NCI-H187 treated with DMSO at 0.1 percent for 48 hours (cell line): ENCODE data around the gene IL20RA.
"Not testable (repeated sequence)": the region's sequence is repeated elsewhere in the genome, so short reads cannot be mapped to it uniquely, and the experiment has no call there.

ENCODE experiments used
- DNase-seq: peaks from one replicate; lab custom pipeline; 2025; lab: John Stamatoyannopoulos, UW

IL20RA gene

DNA sequence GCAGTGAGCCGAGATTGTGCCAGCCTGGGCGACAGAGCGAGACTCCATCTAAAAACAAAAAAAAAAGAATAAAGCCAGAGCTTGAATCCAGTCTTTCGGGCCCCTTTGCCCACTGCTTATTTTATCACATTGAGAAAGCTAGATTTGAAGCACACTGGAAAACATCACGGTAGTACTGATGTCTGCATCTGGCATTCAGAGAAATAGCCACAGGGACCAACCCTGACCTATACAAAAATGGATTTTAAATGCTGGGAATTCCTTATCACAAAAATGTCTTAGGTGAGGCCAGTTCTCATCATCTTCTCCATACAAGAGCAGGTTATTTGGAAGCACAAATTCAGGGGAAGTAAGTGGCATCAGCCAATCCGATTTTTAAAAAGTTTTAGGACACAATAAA is 73.2 kb downstream of the IL20RA start:
- DNase-seq: no peak

- DNase-seq: no peak
Observed at GRCh38 chr6:136969930-136970329, 74.8 kb downstream of the IL20RA start.

GRCh38 chr6:136969433-136969832 is 75.3 kb downstream of the IL20RA start:
- DNase-seq: no peak

DNA sequence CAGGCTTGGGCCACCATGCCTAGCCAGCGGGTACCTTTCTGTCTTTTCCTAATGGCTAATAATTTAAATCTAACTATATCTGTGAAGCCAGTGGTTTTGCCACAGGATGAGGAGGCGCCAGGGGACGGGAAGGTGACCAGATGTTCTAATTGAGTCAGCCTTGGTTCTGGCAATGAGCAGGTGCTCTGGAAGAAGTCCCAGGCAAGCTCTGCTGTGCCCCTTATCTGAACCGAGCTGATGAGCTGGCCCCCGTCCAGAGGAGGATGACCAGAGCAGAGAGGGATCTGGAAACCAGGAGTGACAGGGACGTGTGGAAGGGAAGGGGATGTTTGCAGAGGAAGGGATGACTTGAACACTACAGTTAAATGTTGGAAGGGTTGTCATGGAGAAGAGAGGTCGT is 75.9 kb downstream of the IL20RA start:
- DNase-seq: no peak

- DNase-seq: no peak
Observed at GRCh38 chr6:136967876-136968752, 76.7 kb downstream of the IL20RA start.

DNA sequence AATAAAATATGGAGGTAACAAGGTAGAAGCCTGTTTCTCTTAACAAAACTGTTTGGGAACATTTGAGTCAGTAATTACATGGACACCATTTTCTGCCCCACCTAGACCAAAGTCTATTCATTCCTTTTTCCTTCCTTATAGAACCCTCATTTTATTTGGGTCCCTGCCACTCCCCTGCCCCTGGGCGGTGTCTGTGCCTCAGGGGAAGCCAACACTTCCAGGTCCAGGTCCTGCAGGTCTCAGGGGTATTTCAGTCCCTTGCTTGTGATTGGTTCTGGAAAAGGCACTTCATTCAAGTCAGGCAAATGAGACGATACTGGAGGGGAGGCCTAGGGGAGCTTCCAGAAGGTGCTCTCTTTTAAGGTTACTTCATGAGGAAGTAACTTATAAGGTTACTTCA is 80.4 kb downstream of the IL20RA start:
- no peak for DNase-seq

DNA sequence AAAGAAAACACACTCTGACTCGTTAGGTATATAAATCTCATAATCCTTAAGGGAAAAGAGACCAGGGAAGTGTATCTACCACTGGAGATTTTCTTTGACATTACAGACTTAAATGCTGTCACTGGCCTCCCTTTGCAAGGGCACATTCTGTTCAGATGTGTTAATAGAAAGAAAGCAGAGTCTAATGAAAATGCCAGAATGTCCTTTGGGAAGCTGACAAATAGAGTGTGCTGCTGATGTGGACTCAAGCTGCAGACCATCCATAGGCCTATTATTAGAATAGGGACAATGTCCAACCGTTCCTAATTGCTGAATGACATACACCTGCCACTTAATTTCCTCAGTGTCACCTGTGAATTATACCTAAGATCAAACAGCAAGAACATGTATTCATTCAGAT is 81.5 kb downstream of the IL20RA start:
- DNase-seq: no peak

- no peak for DNase-seq
Observed at GRCh38 chr6:136962661-136963060, 82.1 kb downstream of the IL20RA start.

DNA sequence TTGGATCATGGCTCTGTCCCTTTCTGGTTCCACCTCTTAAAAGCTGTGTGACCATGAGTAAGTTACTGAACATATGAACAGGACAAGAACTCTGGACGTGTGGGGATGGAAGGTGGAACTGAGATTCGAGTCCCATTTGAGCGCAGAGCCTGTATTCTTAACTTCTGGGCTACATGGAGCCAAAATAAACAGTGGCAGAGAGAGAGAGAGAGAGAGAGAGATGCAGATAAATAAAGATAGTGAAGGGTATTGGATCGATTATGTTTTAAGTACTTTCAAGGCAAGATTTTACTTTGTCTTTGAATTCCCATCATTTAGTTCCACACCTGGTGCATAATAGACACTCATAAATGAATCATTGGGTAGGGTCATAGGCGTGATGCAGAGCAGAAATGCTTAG is 82.9 kb downstream of the IL20RA start:
- DNase-seq: no peak

- no peak for DNase-seq
Observed at GRCh38 chr6:136960781-136961180, 84.0 kb downstream of the IL20RA start.

- not testable (repeated sequence) for DNase-seq
Observed at GRCh38 chr6:136959935-136960334, 84.8 kb downstream of the IL20RA start.

GRCh38 chr6:136959471-136959891 is 85.3 kb downstream of the IL20RA start:
- no peak for DNase-seq

DNA sequence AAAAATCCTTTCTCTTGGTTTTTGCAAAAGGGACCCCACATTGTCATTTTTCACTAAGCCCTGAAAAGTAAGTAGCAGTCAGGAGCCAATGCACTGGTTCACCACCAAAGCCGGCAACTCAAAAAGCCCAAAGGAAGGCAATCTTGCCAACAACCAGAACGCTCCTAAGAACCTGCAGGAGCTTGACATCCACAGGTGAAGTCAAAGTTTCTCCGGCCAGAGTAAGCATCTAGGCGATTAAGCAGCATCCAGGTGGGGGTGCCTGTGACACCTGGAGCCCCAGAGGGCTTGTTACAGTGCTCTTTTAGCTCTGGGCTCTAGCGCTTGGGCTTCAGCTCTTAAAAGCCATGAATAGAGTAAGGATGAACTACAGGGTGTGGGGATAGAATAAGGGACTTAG is 86.6 kb downstream of the IL20RA start:
- no peak for DNase-seq

GRCh38 chr6:136956590-136957544 is 87.9 kb downstream of the IL20RA start:
- DNase-seq: no peak

DNA sequence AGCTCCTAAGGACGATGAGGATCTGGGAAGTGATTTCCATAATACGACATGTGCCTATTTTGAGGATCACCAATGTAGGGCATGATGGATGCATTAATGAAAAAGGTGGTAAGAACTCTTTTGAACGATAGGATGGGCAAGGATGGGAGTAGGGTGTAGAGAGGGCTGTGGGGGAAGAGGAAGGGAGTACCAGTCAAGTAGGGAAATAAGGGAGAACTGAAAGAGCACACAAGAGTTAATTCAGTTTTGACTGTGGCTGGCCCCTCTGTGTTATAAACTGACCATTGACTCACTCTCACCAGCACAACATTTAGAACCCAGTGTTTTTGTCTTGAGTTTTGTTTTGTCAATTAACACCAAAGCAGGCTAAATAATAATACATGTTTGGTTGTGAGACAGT is 89.6 kb downstream of the IL20RA start:
- DNase-seq: no peak

GRCh38 chr6:136952714-136953260 is 92.0 kb downstream of the IL20RA start:
- DNase-seq: no peak

- no peak for DNase-seq
Observed at GRCh38 chr6:136950436-136951126, 94.2 kb downstream of the IL20RA start.
